A549 (cell line): ENCODE measurements around the gene SALL3.

Experiments
- CTCF ChIP-seq: fragments of >200 bp; sonication (Bioruptor Twin); formaldehyde crosslinking; IDR thresholded peaks from 3 replicates; pipeline ENCODE4 v1.5.1; 2016
- GATA3 ChIP-seq: IDR thresholded peaks from 2 replicates; pipeline ENCODE4 v1.6.1; 2012; ENCODE audit warnings: borderline replicate concordance
- JUN ChIP-seq, 2 experiments: fragments of >200 bp; sonication (Bioruptor Twin); formaldehyde crosslinking; IDR thresholded peaks; 2 replicates in 1 of 2; 3 replicates in 1 of 2; pipeline ENCODE4 v1.6.1; 2016 to 2017
- RAD21 ChIP-seq, 2 experiments: fragments of >200 bp in 1 of 2; sonication (Bioruptor Twin) in 1 of 2; formaldehyde crosslinking in 1 of 2; IDR thresholded peaks in 1 of 2; conservative IDR thresholded peaks in 1 of 2; 2 replicates in 1 of 2; 3 replicates in 1 of 2; pipeline ENCODE4 v1.6.1; 2012 to 2018; ENCODE audit warnings: inconsistent platforms in 1 of 2
- RNF2 ChIP-seq: fragments of 200-600 bp; sonication (generic); IDR thresholded peaks from 2 replicates; pipeline ENCODE4 v1.6.1; 2016; ENCODE audit warnings: low read depth, mild to moderate bottlenecking, antibody characterized with exemption, moderate library complexity, borderline replicate concordance
- TF ChIP-seq, protein P1 (sequence below): IDR thresholded peaks from 2 replicates; pipeline ENCODE4 v1.6.1; 2012
- TF ChIP-seq, protein P2 (sequence below): fragments of 200-600 bp; sonication (generic); IDR thresholded peaks from 2 replicates; pipeline ENCODE4 v1.6.1; 2016; ENCODE audit warnings: antibody characterized with exemption, mild to moderate bottlenecking, moderate library complexity

GRCh38 chr18:78965917-78966792, 13.5 kb upstream of the SALL3 start:
- TF ChIP-seq CTCF (no peak), GATA3 (no peak), RNF2 (no peak), JUN (IDR thresholded peaks at IDR 0.05) (no peak), RAD21 (conservative IDR thresholded peaks at IDR 0.05 in 1 of 2, IDR thresholded peaks at IDR 0.05 in 1 of 2) (no peak)
- TF ChIP-seq, protein P1, sequence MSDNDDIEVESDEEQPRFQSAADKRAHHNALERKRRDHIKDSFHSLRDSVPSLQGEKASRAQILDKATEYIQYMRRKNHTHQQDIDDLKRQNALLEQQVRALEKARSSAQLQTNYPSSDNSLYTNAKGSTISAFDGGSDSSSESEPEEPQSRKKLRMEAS = no peak
- TF ChIP-seq, protein P2, sequence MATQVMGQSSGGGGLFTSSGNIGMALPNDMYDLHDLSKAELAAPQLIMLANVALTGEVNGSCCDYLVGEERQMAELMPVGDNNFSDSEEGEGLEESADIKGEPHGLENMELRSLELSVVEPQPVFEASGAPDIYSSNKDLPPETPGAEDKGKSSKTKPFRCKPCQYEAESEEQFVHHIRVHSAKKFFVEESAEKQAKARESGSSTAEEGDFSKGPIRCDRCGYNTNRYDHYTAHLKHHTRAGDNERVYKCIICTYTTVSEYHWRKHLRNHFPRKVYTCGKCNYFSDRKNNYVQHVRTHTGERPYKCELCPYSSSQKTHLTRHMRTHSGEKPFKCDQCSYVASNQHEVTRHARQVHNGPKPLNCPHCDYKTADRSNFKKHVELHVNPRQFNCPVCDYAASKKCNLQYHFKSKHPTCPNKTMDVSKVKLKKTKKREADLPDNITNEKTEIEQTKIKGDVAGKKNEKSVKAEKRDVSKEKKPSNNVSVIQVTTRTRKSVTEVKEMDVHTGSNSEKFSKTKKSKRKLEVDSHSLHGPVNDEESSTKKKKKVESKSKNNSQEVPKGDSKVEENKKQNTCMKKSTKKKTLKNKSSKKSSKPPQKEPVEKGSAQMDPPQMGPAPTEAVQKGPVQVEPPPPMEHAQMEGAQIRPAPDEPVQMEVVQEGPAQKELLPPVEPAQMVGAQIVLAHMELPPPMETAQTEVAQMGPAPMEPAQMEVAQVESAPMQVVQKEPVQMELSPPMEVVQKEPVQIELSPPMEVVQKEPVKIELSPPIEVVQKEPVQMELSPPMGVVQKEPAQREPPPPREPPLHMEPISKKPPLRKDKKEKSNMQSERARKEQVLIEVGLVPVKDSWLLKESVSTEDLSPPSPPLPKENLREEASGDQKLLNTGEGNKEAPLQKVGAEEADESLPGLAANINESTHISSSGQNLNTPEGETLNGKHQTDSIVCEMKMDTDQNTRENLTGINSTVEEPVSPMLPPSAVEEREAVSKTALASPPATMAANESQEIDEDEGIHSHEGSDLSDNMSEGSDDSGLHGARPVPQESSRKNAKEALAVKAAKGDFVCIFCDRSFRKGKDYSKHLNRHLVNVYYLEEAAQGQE = no peak
